Keratinocyte (primary cell): ENCODE results near the gene PRUNE1.
A peak's percentile ranks its signal among the peaks of the same experiment; 100 is the strongest.

Source experiments
- CTCF ChIP-seq, 3 experiments: IDR thresholded peaks in 1 of 3; conservative IDR thresholded peaks in 1 of 3; optimal IDR thresholded peaks in 1 of 3; 2 replicates in 2 of 3; 3 replicates in 1 of 3; pipeline versions ENCODE3 to v1.5.1; 2011; ENCODE audit warnings: low read length in 3 of 3, mild to moderate bottlenecking in 3 of 3, moderate library complexity in 2 of 3, control low read depth in 1 of 3, inconsistent platforms in 1 of 3; ENCODE audit not compliant: insufficient read depth in 2 of 3; ENCODE audit errors: extremely low read depth in 1 of 3
- EZH2 ChIP-seq: IDR thresholded peaks from one replicate; pipeline ENCODE4 v1.6.1; 2012; ENCODE audit warnings: inconsistent platforms, mild to moderate bottlenecking, low read length, moderate library complexity

DNA sequence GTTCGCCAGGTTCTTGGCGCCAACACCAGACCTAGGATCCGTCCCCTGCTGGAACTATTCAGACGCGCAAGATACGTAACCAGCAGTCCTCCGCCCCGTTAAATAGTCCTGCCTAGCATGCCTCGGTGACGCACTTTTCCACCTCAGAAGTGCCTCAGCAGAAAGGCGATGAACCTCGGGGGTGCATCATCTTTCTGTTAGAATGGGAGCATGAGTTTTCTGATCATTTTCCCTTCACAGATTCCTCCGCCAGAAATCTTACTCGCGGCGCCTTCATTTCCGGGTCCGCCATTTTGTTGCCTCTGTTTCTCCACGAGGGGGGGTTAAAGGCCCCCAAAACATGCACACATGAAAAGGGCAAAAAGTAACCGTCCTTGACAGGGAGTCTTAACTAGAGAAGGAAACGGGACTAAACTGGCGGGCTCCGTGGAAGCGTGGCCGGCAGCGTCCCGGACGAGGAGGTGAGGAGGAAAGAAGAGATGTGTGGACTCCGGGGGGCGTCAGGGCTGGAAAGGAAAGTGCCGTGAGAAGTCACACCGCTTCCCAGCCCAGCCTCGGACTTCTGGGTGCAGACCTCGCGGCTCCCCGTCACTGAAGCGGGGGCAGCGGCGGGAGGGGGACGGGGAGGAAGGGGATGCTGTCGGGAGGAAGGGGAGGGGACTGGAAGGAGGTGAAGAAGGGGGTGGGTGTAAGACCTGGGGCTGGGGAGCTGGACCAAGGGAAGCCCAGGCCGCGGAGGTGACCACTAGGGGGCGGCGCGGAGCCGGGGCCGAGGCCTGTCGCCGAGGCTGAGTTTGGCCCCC, 62.4 kb downstream of the PRUNE1 start, which contains the start of gene GABPB2:
- no peak for TF ChIP-seq EZH2
- peak; percentile 68 to 98 (median 90) for TF ChIP-seq CTCF (optimal IDR thresholded peaks at IDR 0.05 in 1 of 3, IDR thresholded peaks at IDR 0.05 in 1 of 3, conservative IDR thresholded peaks at IDR 0.05 in 1 of 3; ENCODE audit: extremely low read depth in 1 of 3, insufficient read depth in 2 of 3, low read length in 3 of 3)
